Measurements from ENCODE around the gene DLG2.

- TF ChIP-seq CTCF (IDR thresholded peaks at IDR 0.05; ENCODE audit: low read length) = no peak
- no peak for TF ChIP-seq EZH2 (optimal IDR thresholded peaks at IDR 0.05; ENCODE audit: low read depth, low read length)
- TF ChIP-seq EZH2phosphoT487 (IDR thresholded peaks at IDR 0.05; ENCODE audit: low read length) = no peak
Observed at GRCh38 chr11:83456566-83456965, 2170.6 kb downstream of the DLG2 start.

Data from MM.1S (cell line).